ENCODE measurements around the gene CERS6. TPM values are rescaled to one million over a fixed set of nuclear protein-coding genes. Genes with fewer than 3 reads are reported as not detected.
"Not testable (repeated sequence)": the region's sequence is repeated elsewhere in the genome, so short reads cannot be mapped to it uniquely, and the experiment has no call there.

Gene CERS6
- total RNA-seq, 1 donor from 2014 or later = 30.8 TPM

- Histone ChIP-seq H3K4me3 (ENCODE audit: low read length in 3 of 3) (no peak overlapping the region), H3K27ac (ENCODE audit: low read depth, low read length) (no peak overlapping the region), H3K9ac (ENCODE audit: low read depth in 1 of 3, low read length in 3 of 3) (no peak overlapping the region), H3K36me3 (ENCODE audit: control insufficient read depth in 3 of 3, insufficient read depth in 3 of 3, low read length in 3 of 3) (no peaks in the 10 kb centered on the region), H3K27me3 (ENCODE audit: control insufficient read depth in 3 of 3, insufficient read depth in 3 of 3, low read length in 3 of 3) (no peaks in the 10 kb centered on the region), H3K9me3 (ENCODE audit: control insufficient read depth in 3 of 3, low read length in 3 of 3) (no peaks in the 10 kb centered on the region), H3K4me1 (ENCODE audit: control insufficient read depth in 3 of 3, insufficient read depth in 3 of 3, low read length in 3 of 3) (peaks cover 0 to 3% (median 0%) of the 10 kb centered on the region in 3 donors)
These were observed 207.9 kb downstream of the CERS6 start for GRCh38 chr2:168663993-168664392.

GRCh38 chr2:168664715-168665114, 208.6 kb downstream of the CERS6 start:
- not testable (repeated sequence) for H3K27me3 ChIP-seq (ENCODE audit: control insufficient read depth in 3 of 3, insufficient read depth in 3 of 3, low read length in 3 of 3); H3K4me1 ChIP-seq (ENCODE audit: control insufficient read depth in 3 of 3, insufficient read depth in 3 of 3, low read length in 3 of 3); H3K27ac ChIP-seq (ENCODE audit: low read depth, low read length); H3K9ac ChIP-seq (ENCODE audit: low read depth in 1 of 3, low read length in 3 of 3); H3K36me3 ChIP-seq (ENCODE audit: control insufficient read depth in 3 of 3, insufficient read depth in 3 of 3, low read length in 3 of 3); H3K9me3 ChIP-seq (ENCODE audit: control insufficient read depth in 3 of 3, low read length in 3 of 3); H3K4me3 ChIP-seq (ENCODE audit: low read length in 3 of 3)

GRCh38 chr2:168666339-168666738, 210.3 kb downstream of the CERS6 start:
- Histone ChIP-seq H3K27ac (ENCODE audit: low read depth, low read length) (no peak overlapping the region), H3K9me3 (ENCODE audit: control insufficient read depth in 3 of 3, low read length in 3 of 3) (no peaks in the 10 kb centered on the region), H3K27me3 (ENCODE audit: control insufficient read depth in 3 of 3, insufficient read depth in 3 of 3, low read length in 3 of 3) (no peaks in the 10 kb centered on the region), H3K4me3 (ENCODE audit: low read length in 3 of 3) (no peak overlapping the region), H3K4me1 (ENCODE audit: control insufficient read depth in 3 of 3, insufficient read depth in 3 of 3, low read length in 3 of 3) (no peaks in the 10 kb centered on the region), H3K36me3 (ENCODE audit: control insufficient read depth in 3 of 3, insufficient read depth in 3 of 3, low read length in 3 of 3) (no peaks in the 10 kb centered on the region), H3K9ac (ENCODE audit: low read depth in 1 of 3, low read length in 3 of 3) (no peak overlapping the region)

- no peaks in the 10 kb centered on the region for H3K36me3 ChIP-seq (ENCODE audit: control insufficient read depth in 3 of 3, insufficient read depth in 3 of 3, low read length in 3 of 3)
- no peaks in the 10 kb centered on the region for H3K27me3 ChIP-seq (ENCODE audit: control insufficient read depth in 3 of 3, insufficient read depth in 3 of 3, low read length in 3 of 3)
- no peak overlapping the region for H3K27ac ChIP-seq (ENCODE audit: low read depth, low read length)
- H3K9me3 ChIP-seq (ENCODE audit: control insufficient read depth in 3 of 3, low read length in 3 of 3) = no peaks in the 10 kb centered on the region
- H3K4me3 ChIP-seq (ENCODE audit: low read length in 3 of 3) = no peak overlapping the region
- H3K4me1 ChIP-seq (ENCODE audit: control insufficient read depth in 3 of 3, insufficient read depth in 3 of 3, low read length in 3 of 3) = no peaks in the 10 kb centered on the region
- H3K9ac ChIP-seq (ENCODE audit: low read depth in 1 of 3, low read length in 3 of 3) = no peak overlapping the region
These were observed 211.1 kb downstream of the CERS6 start for GRCh38 chr2:168667156-168667555.

GRCh38 chr2:168669151-168669550, 213.1 kb downstream of the CERS6 start:
- Histone ChIP-seq H3K4me3 (ENCODE audit: low read length in 3 of 3) (no peak overlapping the region), H3K27ac (ENCODE audit: low read depth, low read length) (no peak overlapping the region)

GRCh38 chr2:168670478-168670877, 214.4 kb downstream of the CERS6 start:
- Histone ChIP-seq H3K27me3 (ENCODE audit: control insufficient read depth in 3 of 3, insufficient read depth in 3 of 3, low read length in 3 of 3) (no peaks in the 10 kb centered on the region), H3K36me3 (ENCODE audit: control insufficient read depth in 3 of 3, insufficient read depth in 3 of 3, low read length in 3 of 3) (no peaks in the 10 kb centered on the region)

More at GRCh38 chr2:168669151-168669550, 213.1 kb downstream of the CERS6 start:
- H3K9ac ChIP-seq (ENCODE audit: low read depth in 1 of 3, low read length in 3 of 3) = no peak overlapping the region
- H3K27me3 ChIP-seq (ENCODE audit: control insufficient read depth in 3 of 3, insufficient read depth in 3 of 3, low read length in 3 of 3) = no peaks in the 10 kb centered on the region
- no peaks in the 10 kb centered on the region for H3K9me3 ChIP-seq (ENCODE audit: control insufficient read depth in 3 of 3, low read length in 3 of 3)
- H3K36me3 ChIP-seq (ENCODE audit: control insufficient read depth in 3 of 3, insufficient read depth in 3 of 3, low read length in 3 of 3) = no peaks in the 10 kb centered on the region
- no peaks in the 10 kb centered on the region for H3K4me1 ChIP-seq (ENCODE audit: control insufficient read depth in 3 of 3, insufficient read depth in 3 of 3, low read length in 3 of 3)

GRCh38 chr2:168671932-168672331, 215.9 kb downstream of the CERS6 start:
- H3K9ac ChIP-seq (ENCODE audit: low read depth in 1 of 3, low read length in 3 of 3) = no peak overlapping the region
- no peaks in the 10 kb centered on the region for H3K9me3 ChIP-seq (ENCODE audit: control insufficient read depth in 3 of 3, low read length in 3 of 3)

More at GRCh38 chr2:168670478-168670877, 214.4 kb downstream of the CERS6 start:
- no peak overlapping the region for H3K27ac ChIP-seq (ENCODE audit: low read depth, low read length)
- no peak overlapping the region for H3K9ac ChIP-seq (ENCODE audit: low read depth in 1 of 3, low read length in 3 of 3)
- H3K9me3 ChIP-seq (ENCODE audit: control insufficient read depth in 3 of 3, low read length in 3 of 3) = no peaks in the 10 kb centered on the region
- H3K4me1 ChIP-seq (ENCODE audit: control insufficient read depth in 3 of 3, insufficient read depth in 3 of 3, low read length in 3 of 3) = no peaks in the 10 kb centered on the region
- no peak overlapping the region for H3K4me3 ChIP-seq (ENCODE audit: low read length in 3 of 3)

GRCh38 chr2:168673265-168674189, 217.5 kb downstream of the CERS6 start:
- H3K36me3 ChIP-seq (ENCODE audit: control insufficient read depth in 3 of 3, insufficient read depth in 3 of 3, low read length in 3 of 3) = no peaks in the 10 kb centered on the region
- H3K9me3 ChIP-seq (ENCODE audit: control insufficient read depth in 3 of 3, low read length in 3 of 3) = no peaks in the 10 kb centered on the region
- no peak overlapping the region for H3K9ac ChIP-seq (ENCODE audit: low read depth in 1 of 3, low read length in 3 of 3)

More at GRCh38 chr2:168671932-168672331, 215.9 kb downstream of the CERS6 start:
- no peaks in the 10 kb centered on the region for H3K27me3 ChIP-seq (ENCODE audit: control insufficient read depth in 3 of 3, insufficient read depth in 3 of 3, low read length in 3 of 3)
- no peak overlapping the region for H3K27ac ChIP-seq (ENCODE audit: low read depth, low read length)
- H3K4me3 ChIP-seq (ENCODE audit: low read length in 3 of 3) = no peak overlapping the region
- no peaks in the 10 kb centered on the region for H3K36me3 ChIP-seq (ENCODE audit: control insufficient read depth in 3 of 3, insufficient read depth in 3 of 3, low read length in 3 of 3)
- H3K4me1 ChIP-seq (ENCODE audit: control insufficient read depth in 3 of 3, insufficient read depth in 3 of 3, low read length in 3 of 3) = no peaks in the 10 kb centered on the region

GRCh38 chr2:168678153-168678853, 222.2 kb downstream of the CERS6 start:
- Histone ChIP-seq H3K36me3 (ENCODE audit: control insufficient read depth in 3 of 3, insufficient read depth in 3 of 3, low read length in 3 of 3) (no peaks in the 10 kb centered on the region), H3K27me3 (ENCODE audit: control insufficient read depth in 3 of 3, insufficient read depth in 3 of 3, low read length in 3 of 3) (no peaks in the 10 kb centered on the region), H3K9ac (ENCODE audit: low read depth in 1 of 3, low read length in 3 of 3) (no peak overlapping the region), H3K9me3 (ENCODE audit: control insufficient read depth in 3 of 3, low read length in 3 of 3) (no peaks in the 10 kb centered on the region), H3K27ac (ENCODE audit: low read depth, low read length) (no peak overlapping the region), H3K4me3 (ENCODE audit: low read length in 3 of 3) (no peak overlapping the region), H3K4me1 (ENCODE audit: control insufficient read depth in 3 of 3, insufficient read depth in 3 of 3, low read length in 3 of 3) (peaks cover 0 to 3% (median 2%) of the 10 kb centered on the region in 3 donors)

More at GRCh38 chr2:168673265-168674189, 217.5 kb downstream of the CERS6 start:
- no peaks in the 10 kb centered on the region for H3K4me1 ChIP-seq (ENCODE audit: control insufficient read depth in 3 of 3, insufficient read depth in 3 of 3, low read length in 3 of 3)
- no peak overlapping the region for H3K27ac ChIP-seq (ENCODE audit: low read depth, low read length)
- no peaks in the 10 kb centered on the region for H3K27me3 ChIP-seq (ENCODE audit: control insufficient read depth in 3 of 3, insufficient read depth in 3 of 3, low read length in 3 of 3)
- no peak overlapping the region for H3K4me3 ChIP-seq (ENCODE audit: low read length in 3 of 3)

- H3K4me1 ChIP-seq (ENCODE audit: control insufficient read depth in 3 of 3, insufficient read depth in 3 of 3, low read length in 3 of 3) = peaks cover 0 to 3% (median 2%) of the 10 kb centered on the region in 3 donors
- H3K27me3 ChIP-seq (ENCODE audit: control insufficient read depth in 3 of 3, insufficient read depth in 3 of 3, low read length in 3 of 3) = no peaks in the 10 kb centered on the region
- H3K9me3 ChIP-seq (ENCODE audit: control insufficient read depth in 3 of 3, low read length in 3 of 3) = no peaks in the 10 kb centered on the region
- H3K4me3 ChIP-seq (ENCODE audit: low read length in 3 of 3) = no peak overlapping the region
- H3K9ac ChIP-seq (ENCODE audit: low read depth in 1 of 3, low read length in 3 of 3) = no peak overlapping the region
- no peaks in the 10 kb centered on the region for H3K36me3 ChIP-seq (ENCODE audit: control insufficient read depth in 3 of 3, insufficient read depth in 3 of 3, low read length in 3 of 3)
- H3K27ac ChIP-seq (ENCODE audit: low read depth, low read length) = no peak overlapping the region
These were observed 223.0 kb downstream of the CERS6 start for GRCh38 chr2:168679081-168679480.

Data from skeletal muscle tissue (tissue), 4 donors.